ENCODE results near the gene CHRM5.

CHRM5 gene

GRCh38 chr15:34102175-34102925 is 134.1 kb downstream of the CHRM5 start:
- no peak for DNase-seq

DNA sequence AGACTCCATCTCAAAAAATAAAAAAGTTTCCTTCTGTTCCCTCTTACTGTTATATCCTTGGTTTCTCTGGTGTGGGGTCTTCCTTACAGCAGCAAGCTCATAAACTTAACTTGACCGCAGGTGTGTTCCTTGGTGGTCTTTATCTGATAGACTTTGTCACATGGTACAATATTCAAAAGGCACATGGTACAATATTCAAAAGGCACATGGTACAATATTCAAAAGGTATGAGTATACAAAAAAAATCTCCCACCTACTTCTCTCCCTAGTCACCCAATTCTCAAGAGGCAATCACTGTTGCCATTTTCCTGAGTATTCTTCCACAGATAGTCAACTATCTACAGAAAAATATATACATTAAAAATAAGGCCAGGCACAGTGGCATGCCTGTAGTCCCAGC is 138.1 kb downstream of the CHRM5 start:
- DNase-seq, result no peak

GRCh38 chr15:34107315-34107714 is 139.0 kb downstream of the CHRM5 start:
- no peak for DNase-seq

DNA sequence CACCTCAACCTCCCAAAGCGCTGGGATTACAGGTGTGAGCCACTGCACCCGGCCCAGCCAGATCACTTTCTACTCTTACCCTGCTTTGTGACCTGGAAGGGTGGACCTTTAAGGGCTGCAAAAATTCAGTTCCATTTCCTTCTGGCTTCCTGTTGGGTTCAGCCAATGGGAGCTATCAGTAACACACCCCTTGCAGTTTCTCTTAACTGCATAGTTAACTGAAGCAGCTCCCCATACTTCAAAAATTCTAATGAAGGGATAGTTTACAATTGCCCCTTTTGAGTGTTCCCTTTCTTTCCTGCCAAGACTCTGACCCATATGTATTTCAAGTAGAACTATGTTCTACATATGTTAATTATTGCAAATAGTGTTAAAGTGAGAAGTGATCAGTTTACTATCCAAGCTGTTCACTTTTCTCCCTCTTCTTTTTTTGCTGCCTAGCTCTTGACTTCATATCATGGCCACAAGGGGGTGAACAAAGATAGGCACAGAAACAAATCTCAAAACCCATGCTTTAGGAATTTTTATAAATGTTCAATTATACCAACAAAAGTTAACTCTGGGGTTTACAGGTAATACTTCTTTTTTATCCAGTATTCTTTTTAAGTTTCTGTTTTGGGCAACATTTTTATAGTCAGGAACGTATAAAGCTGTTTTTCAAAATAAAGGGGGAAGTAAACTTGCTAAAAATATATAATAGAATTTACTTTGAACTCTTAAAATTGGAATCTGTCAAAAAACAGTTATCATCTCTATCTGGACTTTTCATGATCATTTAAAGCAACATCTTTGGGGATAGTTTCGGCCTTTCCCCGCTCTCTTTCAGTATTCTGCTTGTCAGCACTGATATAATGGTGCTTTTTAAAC is 141.7 kb downstream of the CHRM5 start:
- DNase-seq, result no peak

DNA sequence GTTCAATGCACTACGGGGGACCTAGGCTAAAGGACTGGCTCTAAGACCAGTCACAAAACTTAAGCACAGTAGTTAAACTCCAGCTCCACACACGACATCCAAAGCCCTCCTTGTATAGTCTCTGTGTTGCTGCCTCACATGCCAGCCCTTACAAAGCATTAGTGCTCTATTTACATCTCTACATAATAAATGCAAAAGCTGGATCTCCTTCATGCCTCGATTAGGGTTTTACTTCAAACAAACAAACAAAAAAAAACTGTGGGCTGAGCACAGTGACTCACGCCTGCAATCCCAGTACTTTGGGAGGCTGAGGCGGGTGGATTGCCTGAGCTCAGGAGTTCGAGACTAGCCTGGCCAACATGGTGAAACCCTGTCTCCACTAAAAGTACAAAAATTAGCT is 143.2 kb downstream of the CHRM5 start:
- DNase-seq, result no peak

DNA sequence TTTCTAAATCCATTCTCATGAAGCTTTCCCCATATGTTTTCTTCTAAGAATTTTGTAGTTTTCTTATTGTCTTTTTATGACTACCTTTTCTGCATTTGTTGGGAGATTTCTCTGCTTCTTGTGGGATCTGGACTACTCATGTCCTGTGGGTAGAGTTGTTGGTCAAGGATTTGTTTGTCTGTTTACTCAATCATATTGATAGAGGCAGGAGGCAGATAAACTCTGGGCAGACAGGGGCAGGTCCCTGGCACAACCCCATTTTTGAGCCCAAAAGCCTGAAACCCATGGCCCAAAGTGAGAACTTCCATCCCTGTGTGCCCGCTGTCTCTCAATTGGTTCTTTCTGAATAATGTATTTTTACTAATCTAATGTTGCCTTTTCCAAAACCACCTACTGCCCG is 145.9 kb downstream of the CHRM5 start:
- DNase-seq, result no peak

GRCh38 chr15:34114739-34115138 is 146.4 kb downstream of the CHRM5 start:
- DNase-seq, result no peak

- DNase-seq, result no peak
Measured at GRCh38 chr15:34116620-34117019, 148.3 kb downstream of the CHRM5 start.
